Islet of Langerhans (tissue), 1 donor: ENCODE data around the gene CPT1C.

Source experiments
- FAIRE-seq: peaks from one replicate; lab custom pipeline; 2011; peaks lifted over from hg19 to GRCh38; lab: Jason Lieb, UNC

CPT1C gene

DNA sequence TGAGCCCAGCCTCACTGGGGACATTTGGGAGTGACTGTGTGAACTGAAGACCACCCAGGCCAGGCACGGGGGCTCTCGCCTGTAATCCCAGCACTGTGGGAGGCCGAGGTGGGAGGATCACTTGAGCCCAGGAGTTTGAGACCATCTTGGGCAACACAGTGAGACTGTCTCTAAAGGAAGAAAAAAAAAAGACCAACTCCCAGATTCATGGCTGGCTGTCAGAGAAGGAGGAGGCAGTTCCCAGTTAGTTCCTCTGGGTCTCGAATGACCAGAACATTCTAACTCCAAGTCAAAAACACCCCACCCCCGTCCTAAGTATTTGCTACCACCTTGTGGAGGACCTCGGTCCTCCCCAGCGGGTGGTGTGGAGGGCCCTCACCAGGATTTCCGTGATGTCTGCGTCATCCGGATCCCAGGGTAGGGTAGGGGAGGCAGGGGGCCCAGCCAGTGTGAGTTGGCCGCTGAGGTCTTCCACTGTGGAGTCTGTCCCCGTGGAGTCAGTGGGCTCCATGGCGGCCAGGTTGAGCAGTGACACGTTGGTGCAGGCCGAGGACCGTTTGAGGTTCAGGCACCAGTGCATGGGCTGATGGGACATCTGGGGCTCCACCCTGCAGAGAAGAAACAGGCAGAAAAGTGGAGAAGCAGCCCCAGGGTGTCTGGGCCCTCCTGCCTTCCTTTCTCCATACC is 70.9 kb downstream of the CPT1C start:
- no peak for FAIRE-seq

GRCh38 chr19:49763230-49763629 is 72.3 kb downstream of the CPT1C start, which contains the start of gene TSKS:
TSKS (minus strand) TSS chr19:49763306; CDS start chr19:49763247, 59 bp downstream.
- no peak for FAIRE-seq
